Mesodermal cell (in vitro differentiated cells): Measurements from ENCODE around the gene FOLR2.
"Not testable (repeated sequence)": the region's sequence is repeated elsewhere in the genome, so short reads cannot be mapped to it uniquely, and the experiment has no call there.

Experiments
- H3K27ac ChIP-seq: 2 replicates; pipeline ENCODE4 v1.7.0; 2013; ENCODE audit warnings: mild to moderate bottlenecking, low read depth, low read length, moderate library complexity; ENCODE audit not compliant: severe bottlenecking
- H3K36me3 ChIP-seq: 2 replicates; pipeline ENCODE4 v1.7.1; 2013; ENCODE audit warnings: mild to moderate bottlenecking, low read length, moderate library complexity; ENCODE audit not compliant: control insufficient read depth, insufficient read depth
- H3K4me1 ChIP-seq: one replicate; pipeline ENCODE4 v1.7.1; 2013; ENCODE audit warnings: mild to moderate bottlenecking, low read length; ENCODE audit not compliant: insufficient read depth, control insufficient read depth, poor library complexity, severe bottlenecking
- H3K4me3 ChIP-seq: 2 replicates; pipeline ENCODE4 v1.7.0; 2013; ENCODE audit warnings: low read length, control low read depth, mild to moderate bottlenecking; ENCODE audit not compliant: insufficient read depth, poor library complexity, severe bottlenecking; ENCODE audit errors: extremely low read depth
- H3K9me3 ChIP-seq: 2 replicates; pipeline ENCODE4 v1.7.1; 2013; ENCODE audit warnings: mild to moderate bottlenecking, low read length, moderate library complexity; ENCODE audit not compliant: control insufficient read depth
- WGBS, 2 experiments: methylation state at CpG; one replicate each; pipeline ENCODE4 v1.1.5; 2013; ENCODE audit warnings: missing lambda C conversion rate in 2 of 2; ENCODE audit not compliant: insufficient coverage in 2 of 2; 5-methylcytosine and 5-hydroxymethylcytosine counted together

The FOLR2 gene

GRCh38 chr11:72181553-72181958 is 35.0 kb upstream of the FOLR2 start:
- not testable (repeated sequence) for H3K27ac ChIP-seq, H3K4me1 ChIP-seq, H3K9me3 ChIP-seq, H3K36me3 ChIP-seq, H3K4me3 ChIP-seq
- 90 to 100% methylated on average over 1 of the region's 3 CpGs for WGBS, 2 experiments

DNA sequence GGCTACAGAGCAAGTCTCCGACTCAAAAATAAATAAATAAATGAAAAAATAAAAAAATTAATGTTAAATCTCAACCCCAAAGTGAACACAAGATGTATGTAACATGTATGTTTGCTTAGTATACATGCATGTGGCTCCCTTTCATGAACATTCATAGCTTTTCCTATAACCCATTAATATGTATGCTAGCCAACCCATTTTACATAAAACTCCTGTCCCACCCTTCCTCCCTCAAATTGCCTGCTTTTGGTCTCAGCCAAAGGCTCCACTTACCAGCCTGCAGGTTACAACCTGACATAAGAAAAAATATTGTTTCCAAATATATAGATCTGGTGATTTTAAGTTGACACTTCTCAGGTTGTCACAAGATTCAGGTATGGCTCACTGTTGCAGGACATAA is 28.3 kb upstream of the FOLR2 start:
- Histone ChIP-seq H3K36me3 (no peaks in the 10 kb centered on the region), H3K4me1 (peaks cover 17% of the 10 kb centered on the region), H3K9me3 (no peaks in the 10 kb centered on the region), H3K27ac (no peak overlapping the region), H3K4me3 (no peak overlapping the region)
- no CpG with 5 or more reads among the region's 1 CpG for WGBS, 2 experiments

- no peaks in the 10 kb centered on the region for H3K36me3 ChIP-seq
- no peak overlapping the region for H3K4me3 ChIP-seq
- WGBS, 2 experiments, result 90% methylated on average over 2 of the region's 3 CpGs; no CpG with 5 or more reads in 1 of the 2 experiments
- H3K9me3 ChIP-seq, result no peaks in the 10 kb centered on the region
- no peak overlapping the region for H3K27ac ChIP-seq
- H3K4me1 ChIP-seq, result peaks cover 17% of the 10 kb centered on the region
Measured at GRCh38 chr11:72189455-72190250, 26.9 kb upstream of the FOLR2 start.

DNA sequence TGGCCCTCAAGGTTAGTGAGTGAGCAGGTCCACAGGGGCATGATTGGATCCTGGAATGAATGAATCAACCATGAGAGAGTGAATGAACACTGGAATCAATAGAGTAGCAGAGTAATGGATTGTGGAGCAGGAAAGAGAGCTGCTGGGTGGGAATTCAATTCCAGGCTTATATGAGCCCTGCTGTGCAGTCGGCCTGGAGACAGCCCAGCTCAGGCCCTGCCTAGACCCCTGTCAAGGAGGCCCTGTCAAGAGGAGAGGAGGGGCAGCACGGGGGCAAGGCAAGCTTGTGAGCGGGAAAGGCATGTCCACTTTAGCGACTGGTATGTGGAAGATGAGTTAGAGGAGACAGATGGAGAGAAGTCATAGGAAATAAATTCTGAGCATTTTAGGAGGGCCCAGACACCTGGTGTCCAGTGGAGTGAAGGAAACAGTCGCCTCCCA is 25.9 kb upstream of the FOLR2 start:
- H3K4me1 ChIP-seq, result peaks cover 17% of the 10 kb centered on the region
- no peaks in the 10 kb centered on the region for H3K36me3 ChIP-seq
- H3K9me3 ChIP-seq, result no peaks in the 10 kb centered on the region
- H3K4me3 ChIP-seq, result no peak overlapping the region
- H3K27ac ChIP-seq, result no peak overlapping the region
- WGBS, 2 experiments, result 75 to 80% methylated on average over 5 of the region's 5 CpGs

DNA sequence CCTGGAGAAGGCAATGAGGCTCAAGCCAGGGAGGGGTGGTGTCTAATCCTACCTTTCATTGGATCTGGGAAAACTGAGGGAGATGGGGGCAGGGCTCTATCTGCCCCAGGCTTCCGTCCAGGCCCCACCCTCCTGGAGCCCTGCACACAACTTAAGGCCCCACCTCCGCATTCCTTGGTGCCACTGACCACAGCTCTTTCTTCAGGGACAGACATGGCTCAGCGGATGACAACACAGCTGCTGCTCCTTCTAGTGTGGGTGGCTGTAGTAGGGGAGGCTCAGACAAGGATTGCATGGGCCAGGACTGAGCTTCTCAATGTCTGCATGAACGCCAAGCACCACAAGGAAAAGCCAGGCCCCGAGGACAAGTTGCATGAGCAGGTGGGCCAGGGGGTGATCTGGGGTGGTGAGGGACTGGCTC is 24.6 kb upstream of the FOLR2 start, which contains the start of gene FOLR1:
Gene FOLR1, plus strand, starts transcription at position 180 of the 421 bp plus-strand sequence. Its CDS starts 34 bp downstream, at position 214.
- 61 to 73% methylated on average over 3 to 4 of the region's 5 CpGs for WGBS, 2 experiments
- H3K4me3 ChIP-seq, result no peak within 1 kb of the TSS
- no peaks in the 10 kb centered on the region for H3K36me3 ChIP-seq
- no peak within 1 kb of the TSS for H3K27ac ChIP-seq
- H3K9me3 ChIP-seq, result no peaks in the 10 kb centered on the region
- H3K4me1 ChIP-seq, result peaks cover 17% of the 10 kb centered on the region

DNA sequence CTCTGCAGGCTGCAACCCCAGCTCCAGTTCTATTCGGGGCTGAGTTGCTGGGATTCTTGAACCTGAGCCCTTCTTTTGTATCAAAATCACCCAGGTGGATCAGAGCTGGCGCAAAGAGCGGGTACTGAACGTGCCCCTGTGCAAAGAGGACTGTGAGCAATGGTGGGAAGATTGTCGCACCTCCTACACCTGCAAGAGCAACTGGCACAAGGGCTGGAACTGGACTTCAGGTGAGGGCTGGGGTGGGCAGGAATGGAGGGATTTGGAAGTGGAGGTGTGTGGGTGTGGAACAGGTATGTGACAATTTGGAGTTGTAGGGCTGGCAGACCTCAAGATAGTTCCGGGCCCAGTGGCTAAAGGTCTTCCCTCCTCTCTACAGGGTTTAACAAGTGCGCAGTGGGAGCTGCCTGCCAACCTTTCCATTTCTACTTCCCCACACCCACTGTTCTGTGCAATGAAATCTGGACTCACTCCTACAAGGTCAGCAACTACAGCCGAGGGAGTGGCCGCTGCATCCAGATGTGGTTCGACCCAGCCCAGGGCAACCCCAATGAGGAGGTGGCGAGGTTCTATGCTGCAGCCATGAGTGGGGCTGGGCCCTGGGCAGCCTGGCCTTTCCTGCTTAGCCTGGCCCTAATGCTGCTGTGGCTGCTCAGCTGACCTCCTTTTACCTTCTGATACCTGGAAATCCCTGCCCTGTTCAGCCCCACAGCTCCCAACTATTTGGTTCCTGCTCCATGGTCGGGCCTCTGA is 20.9 kb upstream of the FOLR2 start:
- WGBS, 2 experiments, result 90 to 97% methylated on average over 9 to 11 of the region's 12 CpGs
- no peaks in the 10 kb centered on the region for H3K36me3 ChIP-seq
- H3K4me1 ChIP-seq, result peaks cover 10% of the 10 kb centered on the region
- H3K4me3 ChIP-seq, result no peak overlapping the region
- no peaks in the 10 kb centered on the region for H3K9me3 ChIP-seq
- no peak overlapping the region for H3K27ac ChIP-seq

DNA sequence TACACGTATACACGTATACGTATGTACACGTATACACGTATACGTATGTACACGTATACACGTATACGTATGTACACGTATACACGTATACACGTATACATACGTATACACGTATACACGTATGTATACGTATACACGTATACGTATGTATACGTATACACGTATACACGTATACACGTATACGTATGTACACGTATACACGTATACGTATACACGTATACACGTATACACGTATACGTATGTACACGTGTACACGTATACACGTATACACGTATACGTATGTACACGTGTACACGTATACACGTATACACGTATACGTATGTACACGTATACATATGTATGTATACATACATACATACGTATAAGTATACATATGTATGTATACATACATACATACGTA is 15.1 kb upstream of the FOLR2 start:
- H3K9me3 ChIP-seq, H3K27ac ChIP-seq, H3K36me3 ChIP-seq, H3K4me3 ChIP-seq, H3K4me1 ChIP-seq: not testable (repeated sequence)
- 93 to 95% methylated on average over 34 to 37 of the region's 43 CpGs for WGBS, 2 experiments

DNA sequence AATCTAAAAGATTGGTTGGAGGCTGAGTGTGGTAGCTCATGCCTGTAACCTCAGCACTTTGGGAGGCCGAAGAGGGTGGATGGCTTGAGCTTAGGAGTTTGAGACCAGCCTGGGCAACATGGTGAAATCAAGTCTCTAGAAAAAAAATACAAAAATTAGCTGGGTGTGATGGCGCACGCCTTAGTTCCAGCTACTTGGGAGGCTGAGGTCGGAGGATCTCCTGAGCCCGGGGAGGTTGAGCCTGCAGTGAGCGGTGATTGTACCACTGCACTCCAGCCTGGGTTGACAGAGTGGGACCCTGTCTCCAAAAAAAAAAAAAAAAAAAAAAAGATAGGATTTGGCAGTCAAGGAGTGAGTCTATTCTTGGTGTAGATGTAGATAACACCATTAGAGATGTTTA is 14.0 kb upstream of the FOLR2 start:
- Histone ChIP-seq H3K4me1 (no peaks in the 10 kb centered on the region), H3K9me3 (no peaks in the 10 kb centered on the region), H3K27ac (no peak overlapping the region), H3K36me3 (no peaks in the 10 kb centered on the region), H3K4me3 (no peak overlapping the region)
- WGBS, 2 experiments, result 96 to 98% methylated on average over 6 of the region's 6 CpGs

GRCh38 chr11:72203163-72203562 is 13.4 kb upstream of the FOLR2 start:
- Histone ChIP-seq H3K4me1 (no peaks in the 10 kb centered on the region), H3K4me3 (no peak overlapping the region), H3K36me3 (no peaks in the 10 kb centered on the region), H3K9me3 (no peaks in the 10 kb centered on the region), H3K27ac (no peak overlapping the region)
- WGBS, 2 experiments, result 100% methylated on average over 1 of the region's 2 CpGs

GRCh38 chr11:72204886-72205285 is 11.7 kb upstream of the FOLR2 start:
- no peaks in the 10 kb centered on the region for H3K9me3 ChIP-seq
- H3K4me3 ChIP-seq, result no peak overlapping the region
- H3K36me3 ChIP-seq, result no peaks in the 10 kb centered on the region
- no peak overlapping the region for H3K27ac ChIP-seq
- no peaks in the 10 kb centered on the region for H3K4me1 ChIP-seq

DNA sequence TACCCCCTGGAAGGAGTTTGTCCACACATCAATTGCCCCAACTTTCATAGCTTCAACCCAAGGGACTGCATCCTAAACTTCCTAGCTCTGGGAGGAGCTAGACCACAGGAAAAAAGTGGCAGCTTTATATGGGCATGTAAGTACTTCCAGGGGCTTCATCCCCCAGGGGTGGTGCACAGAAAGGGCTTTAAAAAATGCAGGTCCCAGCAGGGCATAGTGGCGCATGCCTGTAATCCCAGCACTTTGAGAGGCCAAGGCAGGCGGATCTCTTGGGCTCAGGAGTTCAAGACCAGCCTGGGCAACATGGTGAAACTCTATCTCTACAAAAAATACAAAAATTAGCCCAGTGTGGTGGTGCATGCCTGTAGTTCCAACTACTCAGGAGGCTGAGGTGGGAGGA is 9.8 kb upstream of the FOLR2 start:
- WGBS, 2 experiments, result 79 to 88% methylated on average over 1 to 2 of the region's 2 CpGs
- H3K27ac ChIP-seq, H3K4me1 ChIP-seq, H3K9me3 ChIP-seq, H3K36me3 ChIP-seq, H3K4me3 ChIP-seq: not testable (repeated sequence)
